GM21526 (cell line): Measurements from ENCODE around the gene IL25.
"Not testable (repeated sequence)": the region's sequence is repeated elsewhere in the genome, so short reads cannot be mapped to it uniquely, and the experiment has no call there.

Experiments
- ATAC-seq: cut with Tn5 transposase; IDR thresholded peaks from one replicate; pipeline ENCODE4 v1.9.1; 2021; ENCODE audit warnings: moderate library complexity; ENCODE audit not compliant: unreplicated experiment, low FRiP score

The IL25 gene

DNA sequence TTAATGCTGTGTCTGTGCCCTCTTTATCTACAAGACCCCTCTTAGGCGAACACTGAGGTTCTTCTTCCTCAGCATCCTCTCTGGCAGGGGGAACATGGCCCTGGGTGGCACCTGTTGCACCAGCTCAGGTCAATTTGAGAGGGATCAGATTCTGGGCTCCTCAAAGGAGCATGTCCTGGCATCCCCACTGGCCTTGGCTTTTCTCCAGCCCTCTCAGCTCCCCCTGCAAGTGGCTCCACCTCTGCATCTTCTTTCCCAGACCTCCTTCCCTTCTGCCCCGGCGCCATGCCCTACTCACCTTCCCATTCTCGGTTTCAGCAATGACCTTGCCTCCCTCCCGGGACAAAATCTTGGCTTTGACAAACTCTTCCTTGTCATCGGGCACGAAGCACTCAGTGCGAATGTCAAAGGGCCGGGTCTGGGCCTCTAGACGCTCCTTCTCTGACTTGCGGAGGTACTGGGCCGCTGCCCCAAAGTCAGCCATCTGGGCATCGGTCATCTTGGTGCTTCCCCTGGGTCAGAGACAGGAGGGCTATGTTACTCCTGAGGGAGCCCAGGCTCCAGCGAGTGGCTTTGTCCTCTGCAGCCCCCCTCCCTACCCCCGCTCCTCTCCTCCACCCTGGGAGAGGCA is 34.2 kb downstream of the IL25 start:
- no peak for ATAC-seq

DNA sequence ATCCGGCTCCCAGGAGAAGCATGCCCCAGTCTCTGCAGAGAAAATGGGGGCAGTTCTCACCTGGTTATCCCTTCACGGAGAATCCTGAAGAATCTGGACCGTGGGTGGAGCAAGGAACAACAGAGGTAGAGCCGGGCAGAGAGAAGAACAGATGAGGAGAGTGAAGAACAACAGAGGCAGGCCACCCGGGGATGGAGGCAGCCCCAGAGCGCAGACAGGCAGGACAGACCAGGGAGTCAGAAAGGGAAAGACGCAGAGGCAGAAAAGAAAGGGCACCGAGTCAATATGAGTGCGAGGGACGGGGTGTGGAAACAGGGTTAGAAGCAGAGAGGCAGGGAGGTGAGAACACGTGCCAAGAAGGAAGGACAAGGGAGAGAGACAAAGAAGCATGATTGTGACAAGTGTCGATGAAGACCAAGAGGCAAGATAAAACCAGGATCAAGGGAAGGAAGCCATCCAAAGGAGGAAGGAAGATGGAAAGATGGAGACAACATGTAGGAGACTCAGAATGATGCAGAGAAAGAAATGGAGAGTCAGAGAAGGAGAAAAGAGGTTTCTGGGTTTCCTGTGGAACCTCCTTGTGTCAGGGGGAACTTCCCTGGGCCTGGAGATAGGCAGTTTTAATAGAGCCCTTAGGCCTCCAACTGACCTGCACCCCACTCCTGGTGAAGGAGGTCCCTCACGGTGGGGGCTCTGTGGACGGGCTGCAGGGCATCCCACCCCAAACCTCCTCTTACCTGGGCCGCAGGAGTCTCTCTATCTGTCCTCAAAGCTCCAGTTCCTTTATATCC is 35.1 kb downstream of the IL25 start, which contains the start of gene MYH6:
Gene MYH6, minus strand, starts transcription at position 758 of the 791 bp plus-strand sequence. CDS start 1,050 bp downstream, outside the sequence.
- ATAC-seq, result no peak

DNA sequence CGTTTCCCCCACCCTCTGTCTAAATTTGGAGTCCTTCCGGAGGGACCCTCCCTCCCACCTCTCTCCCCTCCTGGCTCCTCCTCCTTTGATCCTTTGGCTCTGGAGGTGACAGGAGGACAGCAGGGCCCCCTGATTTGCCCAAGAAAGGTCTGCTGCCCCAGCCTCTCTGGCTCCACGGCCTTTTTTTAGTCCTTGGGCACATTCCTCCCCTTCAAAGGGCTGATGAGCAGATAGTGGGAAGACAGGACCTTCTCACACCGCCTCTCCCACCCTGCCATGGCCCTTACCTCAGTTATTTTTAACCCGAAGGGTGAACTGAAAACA is 35.7 kb downstream of the IL25 start:
- no peak for ATAC-seq

DNA sequence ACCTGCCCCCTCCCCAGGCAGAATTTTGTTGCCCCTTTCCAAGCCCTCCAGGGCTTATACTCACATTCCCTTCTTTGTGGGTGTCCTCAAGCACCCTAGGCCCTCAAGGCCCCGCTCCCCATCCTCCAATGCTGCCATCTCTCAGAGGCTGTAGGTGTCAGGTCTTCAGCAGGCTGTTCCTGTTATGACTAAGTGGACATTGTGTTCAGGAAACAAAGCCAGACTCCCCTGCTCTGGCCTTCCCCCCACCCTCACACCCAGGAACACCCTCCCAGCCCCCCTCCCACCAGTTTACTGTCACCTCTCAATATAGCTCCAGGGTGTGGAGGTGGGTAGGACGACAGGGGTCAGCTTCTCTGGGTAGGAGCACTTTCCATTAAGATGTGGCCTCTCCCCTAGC is 36.9 kb downstream of the IL25 start:
- no peak for ATAC-seq

DNA sequence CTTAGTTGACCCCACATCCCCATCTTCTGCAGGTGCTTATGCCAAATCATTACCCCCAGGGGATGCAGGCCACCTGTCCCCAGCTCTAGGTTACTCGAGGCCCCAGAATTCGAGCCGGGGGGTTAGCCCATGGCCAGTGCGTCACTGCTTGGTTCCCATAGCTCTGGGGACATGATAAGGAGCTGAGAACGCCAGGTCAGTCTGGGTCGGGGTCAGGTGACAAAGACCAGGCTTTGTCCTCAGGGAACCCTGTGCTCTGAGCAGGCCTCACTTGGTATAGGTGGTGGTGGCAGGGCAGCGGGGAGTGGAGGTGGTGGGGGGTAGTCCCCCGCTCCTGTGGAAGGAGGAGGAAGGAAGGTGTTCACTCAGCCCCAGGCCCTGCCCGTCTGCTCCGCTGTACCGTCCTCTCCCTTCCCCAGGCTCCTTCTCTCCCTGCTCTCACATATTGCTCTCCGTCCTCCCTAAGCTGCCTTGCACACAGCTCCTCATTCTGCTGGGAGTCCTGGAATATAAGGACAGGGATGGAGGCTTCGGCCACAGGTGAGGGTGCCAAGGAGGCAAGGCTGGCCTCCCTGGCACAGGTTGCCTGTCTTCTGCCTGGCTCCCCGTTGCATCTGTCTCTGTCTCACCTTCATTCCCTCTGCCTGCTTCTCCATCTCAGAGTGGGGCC is 37.5 kb downstream of the IL25 start:
- ATAC-seq, result no peak

DNA sequence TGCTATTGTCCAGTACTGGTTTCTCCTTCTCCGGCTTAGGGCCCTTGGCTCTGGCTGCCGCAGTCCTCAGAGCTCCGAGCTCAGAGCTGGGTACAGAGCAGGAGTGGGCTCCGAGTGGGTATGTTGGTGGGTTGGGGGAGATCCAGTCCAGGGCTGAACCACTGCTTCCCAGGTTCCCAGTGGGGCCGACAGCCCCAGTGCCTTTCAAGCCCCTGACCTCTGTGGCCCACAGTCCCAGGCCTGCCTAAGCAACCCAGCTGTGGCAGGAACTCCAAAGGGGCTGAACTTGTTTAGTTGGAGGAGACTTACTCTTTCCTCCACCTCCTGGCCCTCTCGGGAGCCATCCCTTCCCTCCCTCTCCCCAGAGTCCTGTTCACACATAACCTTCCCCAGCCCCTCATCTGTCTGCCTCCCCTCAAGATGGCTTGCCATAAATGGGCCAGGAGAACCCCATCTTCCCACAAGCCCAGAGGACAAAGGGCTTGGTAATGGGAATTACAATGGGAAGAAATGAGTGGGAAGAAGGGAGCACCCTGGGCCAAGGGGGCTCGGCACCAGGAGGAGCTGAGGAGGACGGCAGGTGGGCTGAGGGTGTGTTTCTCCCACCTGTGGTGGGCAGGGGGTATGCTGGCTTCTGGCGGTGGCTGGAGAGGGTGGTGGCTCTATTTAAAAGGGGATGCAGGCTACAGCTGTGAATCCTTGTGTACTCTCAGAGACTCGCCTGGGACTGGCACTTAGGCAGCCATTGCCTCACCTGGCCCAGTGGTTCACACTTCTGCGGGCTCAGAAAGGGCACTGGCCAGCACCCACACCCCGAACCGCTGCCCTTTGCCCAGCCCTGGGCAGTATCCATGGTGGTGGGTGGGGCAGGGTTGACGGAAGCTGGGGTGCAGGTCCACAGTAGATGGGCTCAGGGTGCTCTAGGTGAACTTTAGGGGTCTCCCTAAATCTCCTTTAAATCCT is 39.2 kb downstream of the IL25 start:
- no peak for ATAC-seq

DNA sequence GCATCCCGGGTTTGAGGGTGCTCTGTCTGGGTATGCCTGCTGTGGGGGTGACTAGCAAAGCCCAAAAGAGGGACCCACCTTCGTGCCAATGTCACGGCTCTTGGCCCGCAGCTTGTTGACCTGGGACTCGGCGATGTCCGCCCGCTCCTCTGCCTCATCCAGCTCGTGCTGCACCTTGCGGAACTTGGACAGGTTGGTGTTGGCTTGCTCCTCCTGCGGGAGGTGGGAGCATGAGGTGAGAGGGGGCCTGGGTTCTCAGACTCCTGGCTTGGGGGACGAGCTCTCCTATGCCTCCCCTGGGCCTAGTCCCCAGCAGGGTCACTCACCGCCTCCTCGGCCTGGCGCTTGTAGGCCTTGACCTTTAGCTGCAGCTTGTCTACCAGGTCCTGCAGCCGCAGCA is 41.1 kb downstream of the IL25 start:
- ATAC-seq, result no peak

DNA sequence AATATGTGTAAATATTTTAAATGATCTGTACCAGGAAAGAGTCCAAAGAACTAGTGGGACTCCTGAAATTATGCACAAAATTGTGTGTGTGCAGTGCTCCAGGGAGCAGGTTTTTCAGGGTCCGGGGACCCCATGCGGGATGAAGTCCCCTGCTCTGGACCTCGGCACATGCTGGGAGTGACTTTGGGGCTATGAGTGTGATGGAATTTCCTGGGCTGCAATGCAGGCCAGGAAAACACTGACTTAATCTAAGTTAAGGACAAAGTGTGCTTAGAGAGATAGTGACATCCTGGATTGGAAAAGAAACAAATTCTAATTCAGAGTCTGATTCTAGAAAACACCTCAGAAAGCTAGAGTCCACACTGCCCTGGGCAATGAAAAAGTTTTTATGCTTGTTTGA is 41.6 kb downstream of the IL25 start:
- ATAC-seq, result no peak

DNA sequence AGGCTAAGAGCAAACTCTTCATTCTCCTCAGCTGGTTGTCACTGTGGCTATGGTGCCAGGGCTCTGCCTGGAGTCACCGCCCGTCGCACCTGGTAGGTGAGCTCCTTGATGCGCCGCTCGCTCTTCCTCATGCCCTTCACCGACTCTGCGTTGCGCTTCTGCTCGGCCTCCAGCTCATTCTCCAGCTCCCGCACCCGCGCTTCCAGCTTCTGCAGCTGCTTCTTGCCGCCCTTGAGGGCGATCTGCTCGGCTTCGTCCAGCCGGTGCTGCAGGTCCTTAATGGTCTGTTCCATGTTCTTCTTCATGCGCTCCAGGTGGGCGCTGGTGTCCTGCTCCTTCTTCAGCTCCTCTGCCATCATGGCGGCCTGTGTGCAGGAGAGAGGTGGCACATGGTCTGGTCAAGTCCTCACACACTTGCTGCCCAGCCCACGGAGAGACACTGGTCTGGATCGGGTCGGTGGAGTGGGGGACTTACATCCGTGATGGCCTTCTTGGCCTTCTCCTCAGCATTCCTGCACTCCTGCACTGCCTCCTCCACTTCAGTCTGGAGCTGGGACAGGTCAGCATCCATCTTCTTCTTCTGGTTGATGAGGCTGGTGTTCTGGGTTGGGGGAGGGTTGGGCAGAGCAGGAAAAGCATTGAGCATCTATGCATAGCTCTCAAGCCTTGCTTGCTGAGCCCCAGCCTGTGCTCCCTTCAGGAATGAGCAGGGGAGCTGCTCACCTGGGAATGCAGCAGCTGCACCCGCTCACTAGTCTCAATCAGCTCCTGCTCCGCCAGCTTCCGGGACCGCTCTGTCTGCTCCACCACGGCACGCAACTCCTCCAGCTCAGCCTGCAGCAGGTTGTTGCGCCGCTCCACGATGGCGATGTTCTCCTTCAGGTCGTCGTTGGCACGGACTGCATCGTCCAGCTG is 42.6 kb downstream of the IL25 start:
- no peak for ATAC-seq

DNA sequence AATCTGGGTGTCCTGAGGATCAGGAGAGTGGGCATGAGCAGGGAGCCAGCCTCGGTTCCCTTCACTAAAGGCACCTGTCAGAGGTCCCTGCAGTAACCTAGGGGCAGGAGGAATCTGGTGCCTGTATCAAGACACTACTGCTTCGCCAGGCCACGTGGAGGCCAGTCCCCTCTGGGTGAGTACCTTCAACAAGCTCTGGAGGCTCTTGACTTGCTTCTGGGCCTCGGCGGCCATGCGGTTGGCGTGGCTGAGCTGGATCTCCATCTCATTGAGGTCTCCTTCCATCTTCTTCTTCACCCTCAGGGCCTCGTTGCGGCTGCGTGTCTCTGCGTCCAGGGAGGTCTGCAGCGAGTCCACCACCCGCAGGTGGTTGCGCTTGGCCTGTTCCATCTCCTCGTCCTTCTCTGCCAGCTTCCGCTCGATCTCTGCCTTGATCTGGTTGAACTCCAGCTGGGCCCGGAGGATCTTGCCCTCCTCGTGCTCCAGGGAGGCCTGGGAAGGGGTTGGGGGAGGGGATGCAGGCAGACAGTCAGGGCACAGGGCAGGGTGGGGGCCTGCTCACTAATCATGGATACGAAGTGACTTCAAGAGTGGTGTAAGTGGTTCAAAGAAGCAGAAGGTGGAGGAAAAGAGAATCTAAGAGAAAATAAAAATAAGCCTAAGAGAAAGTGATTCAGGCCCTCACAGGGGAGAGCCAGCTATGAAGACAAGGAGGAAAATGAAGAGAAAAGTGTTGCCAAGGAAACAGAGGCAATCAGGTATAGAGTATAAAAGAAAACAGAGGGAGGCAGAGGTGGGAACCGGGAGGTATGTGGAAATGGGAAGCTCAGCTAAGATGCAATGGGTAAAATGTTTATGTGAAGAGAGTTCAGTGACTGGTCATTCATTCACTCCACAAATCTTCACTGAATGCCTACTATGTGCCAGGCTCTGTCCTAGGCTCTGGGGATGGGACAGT is 43.5 kb downstream of the IL25 start:
- ATAC-seq, result no peak

DNA sequence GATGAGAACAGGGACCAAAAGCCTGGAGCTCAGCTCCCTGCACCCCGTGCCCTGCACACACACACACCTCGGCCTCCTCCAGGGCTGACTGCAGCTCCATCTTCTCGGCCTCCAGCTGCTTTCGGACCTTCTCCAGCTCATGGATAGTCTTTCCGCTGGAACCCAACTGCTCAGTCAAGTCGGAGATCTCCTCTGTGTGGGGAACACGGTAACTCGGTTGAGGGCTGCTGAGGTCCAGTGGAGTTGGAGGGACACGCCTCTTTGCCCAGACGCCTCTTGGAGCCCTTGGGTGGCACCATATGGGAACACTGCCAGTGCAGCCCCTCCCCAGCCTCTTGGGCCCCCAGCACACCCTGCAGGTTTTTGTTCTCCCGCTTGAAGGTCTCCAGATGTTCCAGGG is 44.2 kb downstream of the IL25 start:
- ATAC-seq, result no peak

DNA sequence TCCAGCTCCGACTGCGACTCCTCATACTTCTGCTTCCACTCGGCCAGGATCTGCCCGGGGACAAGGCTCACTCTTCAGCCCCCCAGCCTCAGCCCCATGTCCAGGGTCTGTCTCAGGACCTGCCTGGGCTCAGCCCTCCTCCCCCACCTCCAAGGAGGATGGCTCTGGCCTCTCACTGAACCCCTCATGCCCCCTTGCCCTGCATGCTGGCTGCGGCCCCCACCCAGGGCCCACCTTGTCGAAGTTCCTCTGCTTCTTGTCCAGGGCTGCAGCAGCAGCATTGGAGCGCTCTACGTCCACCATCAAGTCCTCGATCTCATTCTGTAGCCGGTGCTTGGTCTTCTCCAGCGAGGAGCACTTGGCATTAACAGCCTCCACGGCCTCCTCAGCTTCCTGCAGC is 44.7 kb downstream of the IL25 start:
- not testable (repeated sequence) for ATAC-seq

DNA sequence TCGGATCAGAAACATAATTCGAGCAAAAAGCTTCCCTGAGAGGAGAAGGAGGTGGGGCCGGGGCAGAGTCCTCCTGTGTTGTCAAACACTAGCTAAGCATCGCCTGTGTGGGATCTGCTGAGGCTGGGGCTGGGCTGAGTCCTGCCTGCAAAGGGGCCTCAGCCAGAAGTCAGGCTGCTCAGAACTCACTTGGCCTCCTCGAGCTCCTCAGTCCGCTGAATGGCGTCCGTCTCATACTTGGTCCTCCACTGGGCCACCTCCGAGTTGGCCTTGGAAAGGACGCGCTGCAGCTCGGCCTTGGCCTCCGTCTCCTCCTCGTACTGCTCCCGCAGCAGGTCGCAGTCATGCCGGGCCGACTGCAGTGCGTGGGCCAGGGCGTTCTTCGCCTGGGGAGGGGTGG is 45.4 kb downstream of the IL25 start:
- no peak for ATAC-seq

DNA sequence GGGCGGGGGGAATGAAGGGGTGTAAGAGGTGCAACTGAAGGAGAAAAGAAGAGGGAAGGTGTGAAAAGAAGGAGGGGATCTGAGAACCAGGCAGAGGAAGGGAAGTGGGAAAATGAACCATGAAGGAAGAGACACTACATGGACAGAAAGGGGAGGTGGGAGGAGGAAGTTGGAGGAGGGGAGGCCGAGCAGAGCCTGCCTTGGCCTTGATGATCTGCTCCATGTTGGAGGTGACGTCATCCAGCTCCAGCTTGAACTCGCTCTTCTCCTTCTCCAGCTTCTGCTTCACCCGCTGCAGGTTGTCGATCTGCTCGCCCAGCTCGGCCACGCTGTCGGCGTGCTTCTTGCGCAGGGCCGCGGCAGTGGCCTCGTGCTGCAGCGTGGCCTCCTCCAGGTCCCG is 47.0 kb downstream of the IL25 start:
- ATAC-seq, result not testable (repeated sequence)

DNA sequence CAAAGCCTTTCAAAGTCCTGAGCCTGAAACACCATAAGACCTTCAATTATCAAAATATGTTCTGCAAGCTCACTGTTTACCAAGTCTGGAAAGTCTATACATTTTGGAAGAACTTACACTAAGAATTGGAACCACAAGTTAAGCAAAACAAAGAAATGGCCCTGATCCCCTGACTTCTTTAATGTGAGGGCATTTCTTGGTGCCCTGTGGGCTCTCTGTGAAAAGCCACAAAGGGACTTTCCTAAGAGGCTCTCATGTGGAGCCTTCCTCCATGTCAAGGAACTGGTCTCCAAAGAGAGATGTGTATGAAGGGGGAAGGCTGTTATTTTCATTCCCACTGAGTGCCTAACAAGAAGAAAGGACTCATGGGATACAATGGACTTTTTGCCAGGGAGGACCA is 49.0 kb downstream of the IL25 start:
- no peak for ATAC-seq

DNA sequence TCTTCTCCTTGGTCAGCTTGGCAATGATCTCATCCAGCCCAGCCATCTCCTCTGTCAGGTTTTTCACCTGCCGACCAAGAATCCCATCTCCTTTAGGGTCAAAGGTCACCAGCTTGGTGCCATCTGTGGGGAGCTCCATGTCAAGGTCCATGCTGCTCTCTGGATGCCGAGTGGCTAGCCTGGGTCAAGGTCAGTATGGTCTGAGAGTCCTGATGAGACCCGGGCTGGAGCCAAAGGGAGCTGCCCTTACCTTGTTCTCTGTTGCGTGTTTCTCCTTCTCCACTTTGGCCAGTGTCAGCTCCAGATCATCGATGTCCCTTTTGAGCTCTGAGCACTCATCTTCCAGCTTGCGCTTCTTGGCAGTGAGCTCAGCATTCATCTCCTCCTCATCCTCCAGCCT is 51.0 kb downstream of the IL25 start:
- ATAC-seq, result no peak

DNA sequence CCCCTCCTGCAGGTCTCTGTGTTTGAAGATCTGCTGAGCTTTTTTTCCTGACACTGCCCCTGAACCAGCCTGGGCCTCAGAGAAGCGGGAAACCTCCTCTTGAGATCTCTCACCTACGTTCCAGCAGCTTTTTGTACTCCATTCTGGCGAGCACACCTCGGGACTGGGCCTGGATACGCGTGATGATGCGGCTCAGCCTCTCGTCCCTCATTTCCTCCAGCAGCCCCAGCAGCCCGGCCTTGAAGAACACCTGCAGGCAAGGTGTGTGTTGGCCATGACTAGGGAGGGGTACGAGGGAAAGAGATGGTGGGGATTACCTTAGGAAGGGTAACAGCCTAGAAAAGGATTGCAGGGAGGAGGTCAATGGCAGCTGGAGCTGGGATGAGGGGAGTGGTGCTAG is 52.6 kb downstream of the IL25 start:
- ATAC-seq, result no peak

DNA sequence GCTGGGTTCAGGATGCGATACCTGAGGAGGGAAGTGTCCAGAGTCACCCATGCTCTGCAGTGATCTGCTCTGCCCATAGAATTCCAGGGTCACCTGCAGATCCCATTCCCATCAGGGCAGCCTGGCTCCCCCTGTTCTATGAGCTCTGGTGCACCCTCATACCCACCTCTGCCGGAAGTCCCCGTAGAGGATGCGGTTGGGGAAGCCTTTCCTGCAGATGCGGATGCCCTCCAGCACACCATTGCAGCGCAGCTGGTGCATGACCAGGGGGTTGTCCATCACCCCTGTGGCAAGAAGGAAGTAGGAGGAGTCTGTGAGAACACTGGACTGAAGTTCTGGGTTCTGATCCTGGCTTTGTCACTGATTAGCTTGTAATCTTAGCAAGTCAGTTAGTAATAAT is 53.2 kb downstream of the IL25 start:
- ATAC-seq, result not testable (repeated sequence)
